GM21360 (cell line): ENCODE data around the gene LPIN1.
A peak's percentile ranks its signal among the peaks of the same experiment; 100 is the strongest.

Experiments
- ATAC-seq: cut with Tn5 transposase; IDR thresholded peaks from one replicate; pipeline ENCODE4 v1.9.1; 2021; ENCODE audit warnings: mild to moderate bottlenecking, moderate library complexity; ENCODE audit not compliant: unreplicated experiment

LPIN1 gene

DNA sequence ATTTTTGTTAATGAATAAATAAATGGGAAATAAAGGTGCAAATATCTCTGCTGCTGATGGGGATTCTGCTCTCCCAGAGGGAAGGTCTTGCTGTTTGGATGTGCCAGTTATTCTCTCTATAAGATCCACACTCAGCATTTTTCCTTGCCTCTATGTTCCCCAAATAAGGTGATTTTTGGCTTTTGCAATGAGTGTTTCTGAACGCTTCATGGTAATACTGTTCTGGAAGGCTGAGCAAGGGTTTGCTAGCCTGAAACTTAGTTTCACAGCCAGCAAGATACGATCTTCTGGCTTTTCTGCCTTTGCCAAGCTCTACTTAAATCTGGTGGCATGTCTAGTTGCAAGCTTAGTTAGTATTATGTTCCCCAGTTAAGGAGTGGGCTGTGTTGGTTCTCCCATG lies 114.6 kb downstream of the LPIN1 start:
- peak; percentile 41 for ATAC-seq

DNA sequence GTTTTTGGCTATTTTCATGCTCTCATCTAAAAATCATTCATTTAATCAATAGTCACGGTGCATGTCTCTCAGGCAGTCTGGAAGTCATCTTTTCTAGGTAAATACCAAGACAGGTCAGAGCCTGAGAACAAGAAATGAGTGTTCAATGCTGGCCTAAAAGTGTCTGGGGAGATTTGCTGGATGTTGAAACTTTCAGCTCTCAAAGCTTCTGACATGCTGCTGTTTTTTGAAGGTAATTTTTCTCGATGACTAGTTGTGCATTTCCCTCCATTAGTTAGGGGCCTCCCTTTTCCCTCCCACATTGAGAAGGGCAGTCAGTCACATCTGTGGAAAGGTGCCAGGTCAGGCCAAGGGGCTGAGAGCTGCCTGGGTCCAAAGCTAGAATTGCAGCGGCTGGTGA lies 115.6 kb downstream of the LPIN1 start:
- peak; percentile 38 for ATAC-seq

DNA sequence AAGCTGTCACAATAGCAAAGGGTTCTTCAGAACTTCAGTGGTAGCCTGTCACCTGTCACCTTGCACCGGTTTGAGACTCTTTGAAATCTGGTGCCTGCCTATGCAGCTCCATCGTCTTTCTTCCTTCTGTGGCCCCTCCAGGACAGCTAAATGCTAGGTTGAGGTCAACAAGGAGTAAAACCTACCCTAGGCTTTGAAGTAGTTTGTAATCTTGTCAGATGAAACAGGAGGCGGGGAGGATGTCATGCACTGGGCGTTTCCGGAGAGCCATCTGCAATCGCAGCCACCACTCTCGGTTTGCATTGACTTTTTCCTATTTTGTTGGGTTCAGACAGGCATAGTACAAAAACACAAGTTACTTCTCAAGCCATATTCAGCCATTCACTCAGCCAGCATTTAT lies 116.7 kb downstream of the LPIN1 start:
- ATAC-seq = no peak

DNA sequence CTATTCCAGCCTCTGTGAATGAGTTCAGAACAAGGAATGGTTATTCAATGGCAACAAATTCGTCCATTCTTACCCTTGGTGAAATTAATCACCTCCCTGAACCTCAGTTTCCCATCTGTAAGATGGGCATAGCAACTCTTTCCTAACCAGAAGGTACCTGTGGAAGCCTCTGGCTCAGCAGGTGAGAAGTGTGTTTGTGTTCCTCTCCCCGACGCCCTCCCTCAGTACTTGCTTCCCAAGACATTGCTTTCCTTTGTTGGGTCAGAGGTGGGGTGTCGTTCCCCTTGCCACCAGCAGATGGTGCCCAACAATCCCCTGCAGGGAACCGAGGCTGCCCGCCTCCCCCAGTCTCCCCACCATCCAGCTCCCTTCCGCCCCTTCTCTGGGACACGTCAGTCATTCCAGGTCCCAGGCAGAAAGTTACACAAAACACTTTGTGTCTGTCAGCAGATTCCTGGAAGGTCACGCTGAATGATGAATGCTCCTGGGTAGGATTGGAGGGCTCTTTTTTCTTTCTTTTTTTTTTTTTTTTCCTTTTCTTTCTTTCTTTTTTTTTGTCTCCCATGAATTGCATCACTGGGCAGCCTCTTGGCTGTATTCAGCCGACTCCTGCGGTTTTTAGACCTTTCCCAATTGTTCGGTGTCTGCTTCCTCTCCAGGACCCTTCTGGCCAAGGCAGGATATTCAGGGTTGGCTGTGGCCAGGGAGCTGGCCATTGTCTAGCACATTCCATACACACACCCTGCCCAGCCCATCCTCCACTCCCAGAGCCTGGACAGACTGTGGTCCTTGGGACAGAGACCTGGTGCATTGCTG lies 117.3 kb downstream of the LPIN1 start:
- ATAC-seq = no peak

DNA sequence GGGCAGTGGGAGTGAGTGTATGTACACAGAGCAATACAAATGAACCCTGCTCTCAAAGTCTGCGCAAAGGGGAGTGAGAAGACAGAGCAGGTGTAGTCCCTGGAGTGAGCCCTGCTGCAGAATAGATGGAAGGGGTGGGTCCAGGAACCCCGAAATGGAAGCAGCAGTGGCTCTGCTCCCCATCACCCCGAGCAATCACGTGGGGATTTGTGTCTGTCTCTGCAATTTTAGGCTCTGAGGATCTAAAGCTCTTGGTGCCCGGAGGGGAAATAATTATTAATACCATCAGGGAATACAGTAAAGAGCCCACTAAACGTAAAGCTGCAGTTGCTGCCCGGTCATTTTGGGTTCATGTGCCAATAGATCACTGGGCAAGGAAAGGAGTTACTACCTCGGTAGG lies 118.3 kb downstream of the LPIN1 start:
- ATAC-seq = no peak

DNA sequence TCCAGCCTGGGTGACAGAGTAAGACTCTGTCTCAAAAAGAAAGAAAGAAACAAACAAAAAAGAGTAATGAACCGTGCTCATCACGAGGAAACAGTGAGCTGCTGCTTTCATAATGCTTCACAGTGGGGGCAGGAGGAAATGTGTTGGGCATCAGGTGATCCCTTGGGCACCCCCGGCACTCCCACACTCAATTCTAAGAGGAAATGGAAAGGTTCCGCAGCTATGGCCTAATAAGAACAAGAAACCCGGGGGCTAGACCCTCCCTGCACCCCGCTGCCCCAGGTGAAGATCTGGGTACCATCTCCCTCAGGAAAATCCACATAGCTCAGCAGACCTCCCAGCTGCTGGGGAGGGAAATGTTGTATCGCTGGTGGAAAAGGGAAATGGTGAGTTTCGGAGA lies 118.9 kb downstream of the LPIN1 start:
- ATAC-seq = no peak

DNA sequence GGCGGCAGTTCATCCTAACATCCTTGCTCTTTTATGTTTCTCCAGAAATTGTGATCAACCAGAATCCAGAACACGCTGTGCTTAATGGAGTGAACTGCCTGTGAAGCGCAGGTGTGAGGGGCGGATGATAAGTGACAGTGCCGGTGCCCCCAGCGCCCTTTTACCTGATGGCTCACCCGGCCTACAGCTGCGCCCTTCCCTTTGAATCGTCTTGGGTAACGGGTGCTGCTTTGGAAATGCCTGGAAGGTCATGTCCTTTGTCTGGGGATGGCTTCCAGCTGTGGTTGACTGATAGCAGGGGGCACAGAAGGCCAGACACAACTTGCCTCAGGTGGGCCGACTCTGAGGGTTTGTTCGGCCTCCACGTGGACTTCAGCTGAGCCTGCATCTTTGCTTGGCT lies 119.4 kb downstream of the LPIN1 start:
- no peak for ATAC-seq

DNA sequence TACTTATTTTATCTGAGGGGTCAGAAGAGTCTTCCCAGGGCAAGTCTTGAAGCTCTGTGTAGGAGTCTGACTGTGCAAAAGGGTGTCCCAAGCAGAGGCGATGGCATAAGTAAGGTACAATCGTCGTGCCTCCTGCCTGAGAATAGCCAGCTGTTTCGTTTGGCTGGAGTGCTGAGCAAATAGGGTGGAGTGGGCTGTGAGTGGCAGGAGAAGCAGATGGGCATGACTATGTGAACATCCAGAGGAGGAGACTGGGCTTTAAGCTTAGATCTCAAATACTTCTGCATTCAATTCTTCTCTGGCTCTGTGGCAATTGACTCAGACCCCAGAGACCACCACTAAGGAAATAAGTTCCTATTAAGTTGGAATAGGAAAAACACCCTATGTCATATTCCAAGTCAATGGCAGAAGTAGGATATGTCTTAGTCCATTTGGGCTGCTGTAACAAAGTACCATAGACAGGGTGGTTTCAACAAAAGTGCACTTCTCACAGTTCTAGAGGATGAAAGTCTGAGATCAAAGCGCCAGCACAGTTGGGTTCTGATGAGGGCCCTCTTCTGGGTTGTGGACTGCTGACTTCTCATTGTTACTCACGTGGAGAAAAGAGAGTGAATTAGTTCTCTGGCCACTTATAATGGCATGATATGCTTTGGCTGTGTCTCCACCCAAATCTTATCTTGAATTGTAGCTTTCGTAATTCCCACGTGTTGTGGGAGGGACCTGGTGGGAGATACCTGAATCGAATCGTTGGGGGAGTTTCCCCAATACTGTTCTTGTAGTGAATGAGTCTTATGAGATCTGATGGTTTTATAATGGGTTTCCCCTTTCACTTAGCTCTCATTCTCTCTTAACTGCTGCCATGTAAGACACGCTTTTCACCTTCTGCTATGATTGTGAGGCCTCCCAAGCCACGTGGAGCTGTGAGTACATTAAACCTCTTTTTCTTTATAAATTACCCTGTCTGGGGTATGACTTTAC lies 120.2 kb downstream of the LPIN1 start:
- peak; percentile 30 for ATAC-seq

DNA sequence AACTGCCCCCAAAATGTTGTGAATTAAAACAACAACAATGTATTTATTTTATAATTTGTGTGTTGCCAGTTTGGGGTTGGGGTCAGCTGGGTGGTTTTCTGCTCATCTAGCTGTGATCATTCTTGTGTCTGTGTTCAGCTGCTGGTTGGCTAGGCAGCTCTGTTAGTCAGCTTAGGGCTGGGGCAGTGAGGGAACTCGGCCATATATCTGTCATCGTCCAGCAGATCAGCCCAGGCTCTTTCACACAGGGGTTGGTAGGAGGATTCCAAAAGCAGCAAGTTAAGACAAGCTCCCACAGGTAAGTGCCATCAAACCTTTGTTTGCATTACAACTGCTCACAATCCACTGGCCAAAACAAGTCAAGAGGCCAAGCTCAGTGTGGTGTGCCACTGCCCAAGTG lies 121.5 kb downstream of the LPIN1 start:
- ATAC-seq = no peak

DNA sequence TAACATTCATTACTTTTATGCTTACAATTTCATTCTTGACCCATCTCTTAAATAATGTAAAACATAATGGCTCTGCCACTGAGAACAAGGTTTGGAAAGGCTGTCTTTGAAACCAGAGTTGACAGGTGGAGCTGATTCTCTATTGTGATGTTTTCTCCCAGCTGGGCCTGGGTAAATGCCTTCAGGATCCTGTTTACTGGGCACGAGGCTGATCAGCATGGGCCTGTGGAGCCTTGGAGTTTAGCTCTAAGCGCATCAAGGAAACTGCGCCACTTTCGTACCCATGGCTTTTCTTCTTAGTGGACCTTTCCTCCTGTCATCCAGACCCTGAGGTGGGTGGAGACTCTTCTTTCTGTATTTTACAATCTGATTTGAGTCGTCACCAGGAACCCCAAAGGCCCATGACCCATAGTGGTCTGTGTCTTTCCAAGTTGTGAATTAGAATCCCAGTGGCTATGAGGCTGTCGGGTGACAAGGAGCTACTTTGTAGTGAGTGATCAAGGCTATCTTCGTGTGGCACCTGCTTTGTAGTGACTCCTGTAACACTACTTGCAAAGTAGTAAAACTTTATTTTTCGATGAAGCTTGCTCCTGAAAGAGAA lies 123.1 kb downstream of the LPIN1 start:
- no peak for ATAC-seq

DNA sequence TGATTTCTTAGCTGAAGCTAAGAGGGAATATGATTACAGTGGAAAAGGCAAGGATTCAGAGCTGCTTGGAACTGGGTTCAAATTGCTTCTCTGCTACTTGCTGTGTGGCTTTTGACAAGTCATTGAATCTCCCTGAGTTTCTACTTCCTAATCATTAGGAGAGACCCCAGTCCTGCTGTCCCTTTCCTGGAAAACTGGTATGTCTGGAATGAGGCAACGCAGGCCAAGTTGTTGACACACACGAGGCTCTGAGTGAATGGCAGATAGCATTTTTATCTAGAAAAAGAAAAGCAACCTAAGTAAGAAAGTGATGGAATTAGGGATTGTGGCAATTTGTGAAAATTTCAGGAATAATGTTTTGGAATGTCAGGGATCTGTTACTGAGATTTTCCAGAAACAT lies 123.6 kb downstream of the LPIN1 start:
- no peak for ATAC-seq

DNA sequence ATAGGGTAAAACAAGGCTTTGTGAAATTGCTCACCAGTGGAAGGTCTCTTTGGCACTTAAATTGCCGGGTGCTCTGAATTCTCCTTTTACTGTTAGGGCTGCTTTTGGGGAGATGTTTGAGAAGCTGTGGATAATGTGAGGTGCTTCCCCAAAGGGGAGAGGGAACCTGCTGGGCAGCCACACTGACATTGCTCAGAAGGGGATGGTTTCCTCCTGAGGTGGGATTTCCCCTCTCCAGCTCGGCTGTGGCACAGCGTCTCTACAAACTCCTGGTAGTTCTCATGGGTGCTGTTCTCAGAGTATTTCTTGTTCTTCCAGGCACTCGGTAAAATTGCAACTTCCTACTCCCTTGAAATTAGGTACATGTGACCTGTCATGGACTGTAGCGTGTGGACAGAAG lies 124.2 kb downstream of the LPIN1 start:
- peak; percentile 39 for ATAC-seq

DNA sequence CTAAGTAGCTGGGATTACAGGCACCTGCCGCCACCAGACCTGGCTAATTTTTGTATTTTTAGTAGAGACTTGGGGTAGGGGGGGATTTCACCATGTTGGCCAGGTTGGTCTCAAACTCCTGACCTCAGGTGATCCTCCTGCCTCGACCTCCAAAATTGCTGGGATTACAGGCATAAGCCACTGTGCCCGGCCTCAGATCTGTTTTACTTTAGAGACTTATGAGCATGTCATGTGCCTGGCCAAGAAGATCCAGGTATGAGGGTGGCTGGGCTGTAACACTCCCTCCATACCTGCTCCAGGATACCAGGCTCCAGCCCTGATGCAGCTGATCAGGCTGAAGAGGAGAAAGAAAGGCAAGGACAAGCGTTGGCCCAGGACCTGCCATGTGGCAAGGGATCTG lies 125.0 kb downstream of the LPIN1 start:
- no peak for ATAC-seq

DNA sequence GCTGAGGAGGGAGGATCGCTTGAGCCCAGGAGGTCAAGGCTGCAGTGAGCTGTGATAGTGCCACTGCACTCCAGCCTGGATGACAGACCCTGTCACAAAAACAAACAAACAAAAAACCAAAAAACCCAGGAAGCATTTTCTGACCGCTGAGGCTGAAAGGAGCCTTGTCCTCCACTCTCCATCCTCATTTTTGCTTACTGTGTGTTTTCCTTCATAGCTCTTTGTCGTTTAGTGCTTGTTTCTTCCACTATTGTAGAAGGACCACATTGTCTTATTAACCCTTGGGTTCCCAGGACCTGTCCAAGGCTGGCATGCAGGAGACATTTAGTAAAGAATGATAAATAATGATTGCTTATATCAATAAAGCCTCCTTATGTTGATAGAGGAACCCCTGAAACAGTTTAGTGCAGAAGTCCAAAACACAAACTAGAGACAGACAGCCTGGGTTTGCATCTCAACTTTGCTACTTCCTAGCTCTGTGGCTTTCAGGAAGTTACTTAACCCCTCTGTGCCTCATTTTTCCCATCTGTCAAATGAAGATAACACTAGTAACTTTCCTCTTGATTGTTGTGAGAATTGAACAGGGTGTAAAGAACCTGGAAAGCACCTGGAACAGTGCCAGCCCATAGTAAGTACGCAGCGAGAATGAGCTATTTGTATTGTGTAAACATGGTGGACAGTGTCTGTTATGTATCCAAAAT lies 126.0 kb downstream of the LPIN1 start:
- ATAC-seq = no peak

DNA sequence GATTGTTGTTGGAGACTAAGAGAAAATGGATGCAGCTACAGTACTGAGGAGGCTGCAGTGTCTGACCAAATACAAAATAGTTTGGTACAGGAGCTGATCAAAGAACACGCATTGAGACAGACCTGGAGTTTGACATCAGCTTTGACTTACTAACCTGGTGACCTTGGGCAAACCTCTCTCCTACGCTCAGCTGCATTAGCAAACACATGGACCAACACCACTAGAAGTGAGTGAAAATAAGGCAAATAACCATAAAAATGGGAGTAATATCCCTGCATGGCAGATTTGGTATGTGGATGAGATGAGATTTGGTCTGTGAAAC lies 126.5 kb downstream of the LPIN1 start:
- no peak for ATAC-seq

DNA sequence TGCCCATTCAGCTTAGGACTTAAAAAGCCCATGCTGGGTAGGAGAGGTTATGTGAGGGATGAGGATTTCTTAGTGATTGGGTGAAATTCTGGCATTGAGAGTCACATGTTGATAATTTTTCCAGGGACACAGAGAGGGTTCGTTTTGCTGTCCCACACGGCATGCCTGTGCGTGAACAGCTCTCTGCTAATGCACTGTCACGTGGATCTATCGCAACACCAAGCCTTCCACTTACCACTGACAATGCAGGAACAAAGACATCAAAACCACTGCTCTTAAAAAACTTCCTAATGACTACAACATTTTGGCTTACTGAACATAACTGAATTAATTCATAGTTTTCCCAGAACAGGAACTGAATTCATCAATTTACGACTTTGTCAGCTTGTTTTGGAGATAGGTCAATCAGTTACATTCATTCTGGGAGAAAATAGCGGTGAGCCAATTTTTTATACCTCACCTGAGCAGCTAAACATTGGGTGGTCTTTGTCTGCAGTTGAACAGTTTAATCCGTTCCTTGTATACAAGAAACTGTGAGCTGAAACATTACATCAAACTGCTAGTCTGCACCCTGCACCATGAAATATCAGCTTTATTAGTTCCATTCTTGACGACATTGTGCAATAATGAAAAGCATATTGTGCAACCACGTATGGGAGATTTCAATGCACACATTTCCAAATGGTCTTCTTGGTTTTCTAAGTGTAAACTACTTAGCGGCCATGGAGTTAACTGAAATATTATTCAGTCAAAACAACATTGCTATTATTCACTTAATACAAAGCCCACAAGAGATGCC lies 127.1 kb downstream of the LPIN1 start:
- no peak for ATAC-seq

DNA sequence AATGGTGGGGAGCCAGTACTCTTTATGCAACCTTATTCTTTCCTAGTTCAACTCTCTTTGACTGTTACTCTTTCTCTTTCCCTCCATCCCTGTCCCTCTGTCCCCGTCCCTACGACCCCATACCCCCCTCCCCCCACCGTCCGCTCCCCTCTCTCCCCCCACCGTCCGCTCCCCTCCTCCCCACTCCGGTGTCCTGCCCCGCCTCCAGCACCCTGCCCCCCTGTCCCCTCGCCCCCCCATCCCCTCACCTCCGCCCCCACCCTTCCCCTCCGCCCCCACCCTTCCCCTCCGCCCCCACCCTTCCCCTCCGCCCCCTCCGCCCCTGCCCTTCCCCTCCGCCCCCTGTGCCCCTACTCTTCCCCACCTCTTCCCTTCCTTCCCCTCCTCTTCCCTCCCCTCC lies 128.4 kb downstream of the LPIN1 start:
- ATAC-seq = no peak

DNA sequence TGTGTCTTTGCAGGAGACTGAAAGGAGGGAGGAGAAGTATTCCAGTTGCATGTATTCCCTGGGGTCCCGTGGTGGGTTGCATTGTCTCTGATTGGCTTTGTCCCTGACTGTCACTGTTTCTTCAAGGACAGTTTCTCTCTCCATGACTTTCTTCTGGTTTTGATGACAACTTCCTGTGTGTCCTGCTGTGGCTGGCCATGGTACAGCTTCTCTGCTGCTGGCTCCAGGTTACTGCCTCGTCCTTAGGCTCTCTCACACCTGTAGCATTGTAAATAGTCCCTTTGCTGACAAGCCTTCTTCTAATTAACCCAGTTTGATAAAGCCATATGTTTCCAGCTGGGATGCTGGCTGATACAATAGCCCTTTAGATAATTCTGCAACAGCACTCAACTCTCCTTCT lies 129.0 kb downstream of the LPIN1 start:
- no peak for ATAC-seq

DNA sequence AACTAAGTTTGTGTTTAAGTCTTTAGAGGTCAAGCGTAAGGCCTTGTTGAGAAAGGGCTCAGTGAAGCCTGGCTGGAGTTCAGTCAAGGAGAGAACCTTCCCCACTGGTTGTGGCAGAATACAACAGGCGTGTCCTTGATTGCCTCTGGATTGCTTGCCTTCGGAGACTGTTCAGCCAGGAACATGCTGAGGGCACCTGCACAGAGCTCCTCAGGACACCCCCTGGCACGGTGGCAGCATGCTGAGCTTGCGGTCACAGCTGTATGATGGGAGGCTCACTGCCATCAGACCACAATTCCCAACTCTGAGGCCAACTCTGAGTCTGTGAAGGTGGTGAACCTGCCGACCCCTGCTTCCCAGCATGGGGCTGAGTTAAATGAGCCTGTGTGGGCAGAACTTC lies 130.0 kb downstream of the LPIN1 start:
- ATAC-seq = no peak

DNA sequence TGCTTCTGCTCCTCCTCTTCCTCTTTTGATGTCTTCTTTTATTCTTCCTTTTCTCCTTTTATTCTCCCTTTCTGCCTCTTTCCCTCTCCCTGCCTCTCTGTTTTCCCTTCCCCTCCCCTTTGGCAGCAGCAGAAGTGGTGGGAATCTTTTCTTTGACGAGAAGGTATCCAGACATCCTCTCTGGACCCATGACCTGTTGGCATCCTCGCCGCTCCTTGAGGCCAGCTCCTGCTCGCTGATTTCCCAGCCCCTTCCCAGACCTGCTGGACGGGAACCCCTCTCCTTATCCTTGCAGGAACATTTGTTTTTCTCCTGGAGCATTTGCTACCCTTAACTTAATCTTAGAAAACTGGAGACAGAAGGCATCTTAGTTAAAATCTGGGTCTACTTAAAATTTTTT lies 130.5 kb downstream of the LPIN1 start:
- ATAC-seq = no peak
